ENCODE measurements around the gene IL36A.

The IL36A gene

GRCh38 chr2:113039719-113040118 is 34.5 kb downstream of the IL36A start:
- FAIRE-seq: no peak
- no peak for DNase-seq (ENCODE audit: extremely low spot score, insufficient read length, low read depth)

- FAIRE-seq: no peak
- no peak for DNase-seq (ENCODE audit: extremely low spot score, insufficient read length, low read depth)
Measured at GRCh38 chr2:113041871-113042270, 36.6 kb downstream of the IL36A start.

GRCh38 chr2:113046465-113046864 is 41.2 kb downstream of the IL36A start:
- DNase-seq (ENCODE audit: extremely low spot score, insufficient read length, low read depth) (no peak), FAIRE-seq (no peak)

- no peak for DNase-seq (ENCODE audit: extremely low spot score, insufficient read length, low read depth)
- no peak for FAIRE-seq
Measured at GRCh38 chr2:113050921-113051895, 45.9 kb downstream of the IL36A start.

GRCh38 chr2:113052396-113052917 is 47.2 kb downstream of the IL36A start, which contains the start of gene IL36B:
TSS of gene IL36B (minus strand) at chr2:113052867.
- FAIRE-seq: no peak
- no peak for DNase-seq (ENCODE audit: extremely low spot score, insufficient read length, low read depth)

- DNase-seq (ENCODE audit: extremely low spot score, insufficient read length, low read depth) (no peak), FAIRE-seq (no peak)
Measured at GRCh38 chr2:113053666-113054065, 48.4 kb downstream of the IL36A start.

GRCh38 chr2:113054066-113054465 is 48.8 kb downstream of the IL36A start:
- FAIRE-seq: no peak
- DNase-seq (ENCODE audit: extremely low spot score, insufficient read length, low read depth): no peak

GRCh38 chr2:113056521-113056920 is 51.3 kb downstream of the IL36A start:
- DNase-seq (ENCODE audit: extremely low spot score, insufficient read length, low read depth): no peak
- FAIRE-seq: no peak

GRCh38 chr2:113057117-113057516 is 51.9 kb downstream of the IL36A start:
- DNase-seq (ENCODE audit: extremely low spot score, insufficient read length, low read depth) (no peak), FAIRE-seq (no peak)
